Measurements from ENCODE around the gene SUSD4. TPM values are rescaled to one million over a fixed set of nuclear protein-coding genes. Genes with fewer than 3 reads are reported as not detected.

Gene SUSD4
- total and polyA plus RNA-seq, 9 of the 15 experiments (the other 6 are each of a cell fraction or from before 2014, with no cell fraction given), result 0.06 to 1.7 (median 0.09) TPM; not detected in 4

DNA sequence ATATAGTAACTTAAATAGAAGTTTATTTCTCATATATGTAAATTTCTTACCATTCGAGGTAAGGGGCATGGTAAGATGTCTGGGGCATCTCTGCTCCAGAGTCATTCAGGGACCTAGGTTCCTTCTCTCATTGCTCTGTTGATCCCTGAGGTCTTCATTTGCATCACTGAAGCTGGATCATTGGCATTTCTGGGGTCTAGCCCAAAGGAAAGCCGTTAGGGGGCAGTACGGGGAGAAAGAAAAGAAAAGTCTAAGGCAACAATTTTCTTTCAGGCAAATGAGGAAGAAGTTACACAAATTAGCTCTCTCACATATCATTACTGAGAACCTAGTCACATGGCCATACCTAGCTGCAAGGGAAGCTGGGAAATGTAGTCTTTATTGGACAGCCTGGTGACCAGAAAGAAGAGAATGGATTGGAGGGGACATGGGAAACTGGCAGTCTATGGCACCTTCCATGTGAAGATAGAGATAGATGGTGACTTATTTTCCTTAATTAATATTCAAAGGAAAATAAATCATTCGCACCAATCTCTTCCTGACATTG is 10.2 kb upstream of the SUSD4 start:
- in situ Hi-C loops (cut with MboI), result no loop called here
- TF ChIP-seq ZNF143 (CRISPR knock-in tag; IDR thresholded peaks at IDR 0.05), result peak; percentile 66
- no peak for TF ChIP-seq KHSRP (IDR thresholded peaks at IDR 0.05)
- TF ChIP-seq CXXC5 (CRISPR knock-in tag; IDR thresholded peaks at IDR 0.05), result no peak
- TF ChIP-seq RAD51 (IDR thresholded peaks at IDR 0.05; ENCODE audit: borderline replicate concordance, low read depth), result peak; percentile 72
- no peak for TF ChIP-seq POLR2A (conservative IDR thresholded peaks at IDR 0.05)
- TF ChIP-seq CTCF (IDR thresholded peaks at IDR 0.05 in 2 of 3, conservative IDR thresholded peaks at IDR 0.05 in 1 of 3; ENCODE audit: insufficient read depth in 2 of 3, low read depth in 1 of 3, low read length in 3 of 3), result 0 out of 6 replicates have a peak, but pooled peaks of 1 of the 3 experiments have one; percentile 7
- TF ChIP-seq BRF1 (IDR thresholded peaks at IDR 0.05; ENCODE audit: borderline replicate concordance, extremely low read depth, insufficient read length), result no peak
- no peak for TF ChIP-seq SMARCA5 (IDR thresholded peaks at IDR 0.05)
- no peak for TF ChIP-seq EGR1 (conservative IDR thresholded peaks at IDR 0.05)
- no peak for TF ChIP-seq ZC3H8 (IDR thresholded peaks at IDR 0.05)
- no peak for TF ChIP-seq ZNF551 (CRISPR knock-in tag; IDR thresholded peaks at IDR 0.05)
- TF ChIP-seq ZNF445 (CRISPR knock-in tag; IDR thresholded peaks at IDR 0.05; ENCODE audit: low read depth), result no peak
- no peak for TF ChIP-seq GABPA (tag; conservative IDR thresholded peaks at IDR 0.05; ENCODE audit: low read depth)
- no peak for TF ChIP-seq FOS (IDR thresholded peaks at IDR 0.05; ENCODE audit: extremely low read depth, insufficient read length)
- TF ChIP-seq, protein P1, sequence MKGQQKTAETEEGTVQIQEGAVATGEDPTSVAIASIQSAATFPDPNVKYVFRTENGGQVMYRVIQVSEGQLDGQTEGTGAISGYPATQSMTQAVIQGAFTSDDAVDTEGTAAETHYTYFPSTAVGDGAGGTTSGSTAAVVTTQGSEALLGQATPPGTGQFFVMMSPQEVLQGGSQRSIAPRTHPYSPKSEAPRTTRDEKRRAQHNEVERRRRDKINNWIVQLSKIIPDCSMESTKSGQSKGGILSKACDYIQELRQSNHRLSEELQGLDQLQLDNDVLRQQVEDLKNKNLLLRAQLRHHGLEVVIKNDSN (CRISPR knock-in tag; IDR thresholded peaks at IDR 0.05), result peak; percentile 69
- TF ChIP-seq FOXK1 (CRISPR knock-in tag; IDR thresholded peaks at IDR 0.05; ENCODE audit: borderline replicate concordance), result no peak
- TF ChIP-seq MAFK (IDR thresholded peaks at IDR 0.05; ENCODE audit: low read length), result no peak
- peak; percentile 28 to 48; a peak in 3 of 4 replicates for TF ChIP-seq SIX5 (IDR thresholded peaks at IDR 0.05; ENCODE audit: borderline replicate concordance in 1 of 2, insufficient read depth in 1 of 2, low read depth in 1 of 2, low read length in 2 of 2)
- no peak for TF ChIP-seq U2AF1 (optimal IDR thresholded peaks at IDR 0.05; ENCODE audit: low read depth, low read length)
- peak; percentile 78 for TF ChIP-seq HCFC1 (IDR thresholded peaks at IDR 0.05; ENCODE audit: low read depth, low read length)
- TF ChIP-seq RAD21 (CRISPR knock-in tag; conservative IDR thresholded peaks at IDR 0.05 in 1 of 2, IDR thresholded peaks at IDR 0.05 in 1 of 2), result peak in 1 of 2 experiments; percentile 11; a peak in 1 of 4 replicates
- TF ChIP-seq, protein P2, sequence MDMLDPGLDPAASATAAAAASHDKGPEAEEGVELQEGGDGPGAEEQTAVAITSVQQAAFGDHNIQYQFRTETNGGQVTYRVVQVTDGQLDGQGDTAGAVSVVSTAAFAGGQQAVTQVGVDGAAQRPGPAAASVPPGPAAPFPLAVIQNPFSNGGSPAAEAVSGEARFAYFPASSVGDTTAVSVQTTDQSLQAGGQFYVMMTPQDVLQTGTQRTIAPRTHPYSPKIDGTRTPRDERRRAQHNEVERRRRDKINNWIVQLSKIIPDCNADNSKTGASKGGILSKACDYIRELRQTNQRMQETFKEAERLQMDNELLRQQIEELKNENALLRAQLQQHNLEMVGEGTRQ (CRISPR knock-in tag; IDR thresholded peaks at IDR 0.05), result peak; percentile 82

More for the DNA sequence above, 10.2 kb upstream of the SUSD4 start:
- Histone ChIP-seq H3K9me1 (ENCODE audit: control insufficient read depth, insufficient read depth, low read length) (no peaks in the 10 kb centered on the region), H3K4me1 (replicated peaks in 1 of 2; ENCODE audit: control insufficient read depth in 2 of 2, insufficient read depth in 2 of 2, low read length in 2 of 2) (no peaks in the 10 kb centered on the region), H3K4me2 (ENCODE audit: insufficient read depth, low read length) (no peak overlapping the region), H3K4me3 (no peak overlapping the region), H3K9ac (ENCODE audit: insufficient read depth in 1 of 2, low read depth in 2 of 2, low read length in 2 of 2) (no peak overlapping the region), H3K27ac (ENCODE audit: extremely low read depth, low read depth, low read length) (no peak overlapping the region), H4K20me1 (replicated peaks; ENCODE audit: control insufficient read depth, insufficient read depth, low read length) (no peaks in the 10 kb centered on the region), H3K27me3 (ENCODE audit: control insufficient read depth in 2 of 2, insufficient read depth in 2 of 2, low read length in 2 of 2) (0 out of 5 replicates have a peak, but pooled peaks cover 0 to 2% of the 10 kb centered on the region in 2 experiments), H3K79me2 (ENCODE audit: control insufficient read depth, insufficient read depth, low read length) (no peaks in the 10 kb centered on the region), H3K36me3 (ENCODE audit: control insufficient read depth, insufficient read depth, low read length) (no peaks in the 10 kb centered on the region), H3K9me3 (replicated peaks; ENCODE audit: control insufficient read depth, insufficient read depth, low read depth, low read length) (no peaks in the 10 kb centered on the region), H2AFZ (ENCODE audit: low read depth, low read length) (no peak overlapping the region)
- DNase-seq (ENCODE audit: extremely low read depth in 1 of 4, low spot score in 3 of 4), result no peak
- no peak for FAIRE-seq
- intact Hi-C loops (cut with micrococcal nuclease), result no loop called here
- peak; percentile 62 for ATAC-seq
- ChIA-PET POLR2A (interaction anchor here (0.5 to 1.4 kb wide), 2 partner anchors 9 to 265 kb away, joined by 3 to 5 read pairs; no protein-coding TSS in a partner anchor), CTCF (ENCODE audit: low intra/inter-chr PET ratio) (no interaction called here)
- no TSS peak for BruUV-seq (replicated peaks)
- WGBS (ENCODE audit: insufficient coverage, low coverage, missing lambda C conversion rate), result 4% methylated on average over 4 of the region's 4 CpGs

All from K562 (cell line).